Thyroid gland (tissue), 4 donors: ENCODE measurements around the gene GNB2. TPM values are rescaled to one million over a fixed set of nuclear protein-coding genes. Genes with fewer than 3 reads are reported as not detected.
"Not testable (repeated sequence)": the region's sequence is repeated elsewhere in the genome, so short reads cannot be mapped to it uniquely, and the experiment has no call there.

Experiments
- DNase-seq, 2 donors: peaks; one replicate each; pipeline ENCODE4 v3.0.0-alpha.2; 2019
- H3K27ac ChIP-seq, 3 donors: fragments of 200-600 bp; sonication (generic); 1 replicate in 2 of 3; 2 replicates in 1 of 3; pipeline ENCODE4 v1.5.1; 2016 to 2019; ENCODE audit warnings: mild to moderate bottlenecking in 1 of 3, moderate library complexity in 1 of 3
- H3K27me3 ChIP-seq: fragments of 200-600 bp; sonication (generic); one replicate; pipeline ENCODE4 v1.5.1; 2019
- H3K36me3 ChIP-seq, 2 donors: fragments of 200-600 bp; sonication (generic); one replicate each; pipeline ENCODE4 v1.5.1; 2016 to 2019
- H3K4me1 ChIP-seq, 2 donors: fragments of 200-600 bp; sonication (generic); one replicate each; pipeline ENCODE4 v1.5.1; 2017 to 2019
- H3K4me3 ChIP-seq, 3 donors: fragments of 200-600 bp; sonication (generic); replicated peaks in 1 of 3; 1 replicate in 2 of 3; 2 replicates in 1 of 3; pipeline ENCODE4 v1.5.1; 2016; ENCODE audit warnings: mild to moderate bottlenecking in 1 of 3
- H3K9me3 ChIP-seq: fragments of 200-600 bp; sonication (generic); one replicate; pipeline ENCODE4 v1.5.1; 2017
- POLR2A ChIP-seq, 2 donors: fragments of 450-650 bp; IDR thresholded peaks; one replicate each; pipeline ENCODE4 v1.6.1; 2017; ENCODE audit warnings: antibody characterized with exemption in 2 of 2, mild to moderate bottlenecking in 2 of 2, moderate library complexity in 1 of 2
- WGBS, 2 donors: methylation state at CpG; one replicate each; pipeline ENCODE4 v1.1.5; 2017; 5-methylcytosine and 5-hydroxymethylcytosine counted together
- intact Hi-C: fragments of 100-400 bp; cut with DNase I; formaldehyde crosslinking; loops from one replicate; pipeline ENCODE4 v1.15.1; 2023
- total RNA-seq, 4 donors: library from RNA; depleted of rRNA; stranded (reverse); fragments of >200 nt; gene quantifications; one replicate each; pipeline ENCODE4 v1.2.3, GENCODE V29; 2016
- TF ChIP-seq, protein P1 (sequence below), 6 experiments: fragments of 200-600 bp in 3 of 6; fragments of 450-650 bp in 3 of 6; sonication (generic) in 3 of 6; IDR thresholded peaks; one replicate each; pipeline ENCODE4 v1.5.1; 2016 to 2019; ENCODE audit warnings: antibody characterized with exemption in 6 of 6, mild to moderate bottlenecking in 2 of 6, inconsistent platforms in 1 of 6, moderate library complexity in 1 of 6

GNB2 gene
- total RNA-seq, 4 donors from 2014 or later, result 168 to 221 (median 186) TPM

DNA sequence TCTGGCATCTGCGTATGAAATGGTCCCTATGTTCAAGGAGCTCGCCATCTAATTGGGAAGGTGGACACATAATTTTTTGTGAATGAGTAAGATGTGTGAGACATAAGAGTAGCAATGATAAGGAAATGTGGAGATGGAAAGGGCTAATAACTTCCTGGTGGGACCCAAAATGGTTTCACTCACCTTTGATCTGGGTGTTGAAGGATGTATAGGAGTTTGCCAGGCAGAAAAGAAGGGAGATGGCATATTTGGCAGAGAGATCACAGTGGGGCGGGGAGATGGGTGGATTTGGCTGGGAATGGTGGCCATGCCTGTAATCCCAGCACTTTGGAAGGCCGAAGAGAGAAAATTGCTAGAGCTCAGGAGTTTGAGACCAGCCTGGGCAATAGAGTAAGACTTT lies 36.9 kb downstream of the GNB2 start:
- 85 to 89% methylated on average over 4 of the region's 4 CpGs for WGBS, 2 donors
- TF ChIP-seq, protein P1, sequence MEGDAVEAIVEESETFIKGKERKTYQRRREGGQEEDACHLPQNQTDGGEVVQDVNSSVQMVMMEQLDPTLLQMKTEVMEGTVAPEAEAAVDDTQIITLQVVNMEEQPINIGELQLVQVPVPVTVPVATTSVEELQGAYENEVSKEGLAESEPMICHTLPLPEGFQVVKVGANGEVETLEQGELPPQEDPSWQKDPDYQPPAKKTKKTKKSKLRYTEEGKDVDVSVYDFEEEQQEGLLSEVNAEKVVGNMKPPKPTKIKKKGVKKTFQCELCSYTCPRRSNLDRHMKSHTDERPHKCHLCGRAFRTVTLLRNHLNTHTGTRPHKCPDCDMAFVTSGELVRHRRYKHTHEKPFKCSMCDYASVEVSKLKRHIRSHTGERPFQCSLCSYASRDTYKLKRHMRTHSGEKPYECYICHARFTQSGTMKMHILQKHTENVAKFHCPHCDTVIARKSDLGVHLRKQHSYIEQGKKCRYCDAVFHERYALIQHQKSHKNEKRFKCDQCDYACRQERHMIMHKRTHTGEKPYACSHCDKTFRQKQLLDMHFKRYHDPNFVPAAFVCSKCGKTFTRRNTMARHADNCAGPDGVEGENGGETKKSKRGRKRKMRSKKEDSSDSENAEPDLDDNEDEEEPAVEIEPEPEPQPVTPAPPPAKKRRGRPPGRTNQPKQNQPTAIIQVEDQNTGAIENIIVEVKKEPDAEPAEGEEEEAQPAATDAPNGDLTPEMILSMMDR (IDR thresholded peaks at IDR 0.05), result no peak
- no peak for TF ChIP-seq POLR2A (IDR thresholded peaks at IDR 0.05)
- no peak overlapping the region for H3K27ac ChIP-seq
- H3K9me3 ChIP-seq, result no peaks in the 10 kb centered on the region
- no peak overlapping the region for H3K4me3 ChIP-seq
- H3K4me1 ChIP-seq, result peaks cover 10 to 12% of the 10 kb centered on the region in 2 donors
- H3K27me3 ChIP-seq, result no peaks in the 10 kb centered on the region
- no peak for DNase-seq
- intact Hi-C loops, result no loop called here
- H3K36me3 ChIP-seq, result no peaks in the 10 kb centered on the region

DNA sequence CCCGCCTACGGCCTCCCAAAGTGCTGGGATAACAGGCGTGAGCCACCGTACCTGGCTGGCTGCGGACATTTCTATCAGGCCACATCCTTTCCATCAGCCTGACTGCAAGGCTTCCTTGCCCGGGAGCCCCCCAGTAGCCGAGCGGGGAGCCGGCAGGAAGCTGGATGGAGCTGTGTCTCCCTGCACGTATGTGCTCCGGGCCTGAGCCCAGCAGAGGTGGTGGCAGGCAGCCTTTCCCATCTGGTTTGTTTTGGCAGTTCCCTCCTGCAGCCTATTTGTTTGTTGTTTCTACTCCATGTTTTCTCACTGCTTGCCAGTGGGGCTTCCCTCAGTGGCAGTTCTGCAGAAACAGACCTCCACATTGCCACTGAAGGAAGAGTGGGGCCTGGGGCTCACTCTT lies 37.8 kb downstream of the GNB2 start:
- no peak for DNase-seq
- H3K9me3 ChIP-seq, result no peaks in the 10 kb centered on the region
- no peak overlapping the region for H3K27ac ChIP-seq
- H3K27me3 ChIP-seq, result no peaks in the 10 kb centered on the region
- no peak overlapping the region for H3K4me3 ChIP-seq
- 77 to 87% methylated on average over 8 to 11 of the region's 11 CpGs for WGBS, 2 donors
- peaks cover 9 to 11% of the 10 kb centered on the region in 2 donors for H3K4me1 ChIP-seq
- H3K36me3 ChIP-seq, result no peaks in the 10 kb centered on the region
- intact Hi-C loops, result no loop called here
- no peak for TF ChIP-seq POLR2A (IDR thresholded peaks at IDR 0.05)
- TF ChIP-seq, protein P1 (IDR thresholded peaks at IDR 0.05), result no peak

- Histone ChIP-seq H3K4me3 (no peak overlapping the region), H3K27ac (no peak overlapping the region), H3K27me3 (no peaks in the 10 kb centered on the region), H3K9me3 (no peaks in the 10 kb centered on the region), H3K36me3 (no peaks in the 10 kb centered on the region), H3K4me1 (no peaks in the 10 kb centered on the region)
- DNase-seq, result no peak
- TF ChIP-seq, protein P1 (IDR thresholded peaks at IDR 0.05), result no peak
- no peak for TF ChIP-seq POLR2A (IDR thresholded peaks at IDR 0.05)
- intact Hi-C loops, result no loop called here
- WGBS, 2 donors, result 68 to 71% methylated on average over 3 to 6 of the region's 8 CpGs
These were observed 41.2 kb downstream of the GNB2 start for GRCh38 chr7:100714725-100715124.

GRCh38 chr7:100717073-100717472 lies 43.5 kb downstream of the GNB2 start:
- H3K9me3 ChIP-seq, H3K27me3 ChIP-seq, H3K36me3 ChIP-seq, H3K4me3 ChIP-seq, H3K27ac ChIP-seq, DNase-seq, intact Hi-C loops: not testable (repeated sequence)
- H3K4me1 ChIP-seq, result peaks cover 0 to 11% of the 10 kb centered on the region in 2 donors
- WGBS, 2 donors, result 92 to 97% methylated on average over 2 of the region's 2 CpGs

- H3K4me1 ChIP-seq, result peaks cover 0 to 11% of the 10 kb centered on the region in 2 donors
These were observed 46.2 kb downstream of the GNB2 start for GRCh38 chr7:100719523-100720278.

More at GRCh38 chr7:100719523-100720278, 46.2 kb downstream of the GNB2 start:
- TF ChIP-seq, protein P1 (IDR thresholded peaks at IDR 0.05), result no peak
- no peak for TF ChIP-seq POLR2A (IDR thresholded peaks at IDR 0.05)
- no peaks in the 10 kb centered on the region for H3K36me3 ChIP-seq
- intact Hi-C loops, result loop anchor here (10.0 kb wide), 1 partner anchor 255 kb away; the partner anchor contains the start of gene SPACDR
- no peaks in the 10 kb centered on the region for H3K9me3 ChIP-seq
- no peak overlapping the region for H3K27ac ChIP-seq
- H3K4me3 ChIP-seq, result no peak overlapping the region
- 37 to 39% methylated on average over 8 of the region's 8 CpGs for WGBS, 2 donors
- peaks cover 8% of the 10 kb centered on the region for H3K27me3 ChIP-seq
- no peak for DNase-seq
